HepG2 (cell line): ENCODE measurements around the gene WDR6. TPM values are rescaled to one million over a fixed set of nuclear protein-coding genes. Genes with fewer than 3 reads are reported as not detected.

Experiments used
- CBX2 ChIP-seq, 2 experiments: fragments of 200-600 bp in 1 of 2; sonication (generic); formaldehyde crosslinking in 1 of 2; IDR thresholded peaks; 2 replicates each; pipeline versions ENCODE4 v1.7.0 to v1.8.1; 2018 to 2022; ENCODE audit warnings: low read depth in 2 of 2, low read length in 1 of 2, mild to moderate bottlenecking in 1 of 2, missing genetic modification reagents in 1 of 2
- CC2D1A ChIP-seq: sonication (generic); formaldehyde crosslinking; IDR thresholded peaks from 2 replicates; pipeline ENCODE4 v1.8.1; 2023; ENCODE audit warnings: mild to moderate bottlenecking, missing genetic modification reagents
- ETV6 ChIP-seq: sonication (generic); formaldehyde crosslinking; conservative IDR thresholded peaks from 2 replicates; pipeline ENCODE4 v1.4.0; 2020; ENCODE audit warnings: missing genetic modification reagents
- HNRNPUL1 ChIP-seq: fragments of 200-400 bp; formaldehyde crosslinking; IDR thresholded peaks from 2 replicates; pipeline ENCODE4 v1.6.1; 2017; ENCODE audit warnings: low read depth, mild to moderate bottlenecking, low read length, moderate library complexity
- MEIS1 ChIP-seq: sonication (generic); formaldehyde crosslinking; IDR thresholded peaks from 2 replicates; pipeline ENCODE4 v1.9.0; 2021; ENCODE audit warnings: mild to moderate bottlenecking, missing genetic modification reagents, moderate library complexity, borderline replicate concordance
- NFATC3 ChIP-seq: sonication (generic); formaldehyde crosslinking; IDR thresholded peaks from 2 replicates; pipeline ENCODE4 v1.5.1; 2020; ENCODE audit warnings: mild to moderate bottlenecking, missing genetic modification reagents
- RBFOX2 ChIP-seq: fragments of 200-400 bp; formaldehyde crosslinking; IDR thresholded peaks from 2 replicates; pipeline ENCODE4 v1.6.1; 2017; ENCODE audit warnings: low read depth, mild to moderate bottlenecking, low read length
- SIX4 ChIP-seq: sonication (generic); formaldehyde crosslinking; IDR thresholded peaks from 2 replicates; pipeline ENCODE4 v1.4.0; 2020; ENCODE audit warnings: missing genetic modification reagents
- SP140L ChIP-seq: sonication (generic); formaldehyde crosslinking; IDR thresholded peaks from 2 replicates; pipeline ENCODE4 v1.4.0; 2020; ENCODE audit warnings: missing genetic modification reagents, borderline replicate concordance
- SPEN ChIP-seq: sonication (generic); formaldehyde crosslinking; IDR thresholded peaks from 2 replicates; pipeline ENCODE4 v1.5.1; 2020; ENCODE audit warnings: low read depth, mild to moderate bottlenecking, missing genetic modification reagents
- TAF15 ChIP-seq: fragments of 200-400 bp; formaldehyde crosslinking; IDR thresholded peaks from one replicate; pipeline ENCODE4 v1.6.1; 2018; ENCODE audit warnings: mild to moderate bottlenecking, low read depth, low read length; ENCODE audit not compliant: poor library complexity, severe bottlenecking
- YEATS4 ChIP-seq: sonication (generic); formaldehyde crosslinking; IDR thresholded peaks from 2 replicates; pipeline ENCODE4 v1.4.0; 2020; ENCODE audit warnings: missing genetic modification reagents, borderline replicate concordance
- ZNF264 ChIP-seq: sonication (generic); formaldehyde crosslinking; IDR thresholded peaks from 2 replicates; pipeline ENCODE4 v1.4.0; 2020; ENCODE audit warnings: missing genetic modification reagents
- ZNF33B ChIP-seq: sonication (generic); formaldehyde crosslinking; IDR thresholded peaks from 2 replicates; pipeline ENCODE4 v1.5.1; 2020; ENCODE audit warnings: mild to moderate bottlenecking, missing genetic modification reagents
- ZNF562 ChIP-seq: sonication (generic); formaldehyde crosslinking; IDR thresholded peaks from 2 replicates; pipeline ENCODE4 v1.8.0; 2022; ENCODE audit warnings: missing genetic modification reagents, borderline replicate concordance
- ZSCAN12 ChIP-seq: sonication (generic); formaldehyde crosslinking; IDR thresholded peaks from 2 replicates; pipeline ENCODE4 v1.9.0; 2021; ENCODE audit warnings: mild to moderate bottlenecking, missing genetic modification reagents
- polyA plus RNA-seq, 8 experiments: library from polyadenylated mRNA; depleted of rRNA in 3 of 8; stranded (reverse) in 7 of 8; unstranded in 1 of 8; fragments of >200 nt; fragmentation: Illumina TruSeq in 4 of 8; extraction: Trizol in 4 of 8; gene quantifications; 2 replicates each; pipeline versions ENCODE4 v1.2.1 to v1.2.3, GENCODE V29; 2011 to 2016; ENCODE audit warnings: low read depth in 4 of 8, missing spikeins in 1 of 8, mixed read lengths in 1 of 8; ENCODE audit not compliant: insufficient read depth in 1 of 8
- total RNA-seq, 5 experiments: library from RNA; depleted of rRNA; stranded (reverse); fragments of >200 nt; fragmentation: Illumina TruSeq; extraction: Trizol; gene quantifications; 2 replicates each; pipeline ENCODE4 v1.2.3, GENCODE V29; 2016; ENCODE audit warnings: low read depth in 1 of 5
- TF ChIP-seq, protein P1 (sequence below): sonication (generic); formaldehyde crosslinking; IDR thresholded peaks from 2 replicates; pipeline ENCODE4 v1.4.0; 2020; ENCODE audit warnings: missing genetic modification reagents, borderline replicate concordance
- TF ChIP-seq, protein P2 (sequence below): sonication (generic); formaldehyde crosslinking; IDR thresholded peaks from 2 replicates; pipeline ENCODE4 v1.5.0; 2020; ENCODE audit warnings: mild to moderate bottlenecking, missing genetic modification reagents
- TF ChIP-seq, protein P3 (sequence below): sonication (generic); formaldehyde crosslinking; IDR thresholded peaks from 2 replicates; pipeline ENCODE4 v1.5.1; 2020; ENCODE audit warnings: mild to moderate bottlenecking, missing genetic modification reagents

Gene WDR6
- total and polyA plus RNA-seq, 2 of the 13 experiments (the other 11 are each of a cell fraction or from before 2014, with no cell fraction given): 73.4 to 139 TPM

DNA sequence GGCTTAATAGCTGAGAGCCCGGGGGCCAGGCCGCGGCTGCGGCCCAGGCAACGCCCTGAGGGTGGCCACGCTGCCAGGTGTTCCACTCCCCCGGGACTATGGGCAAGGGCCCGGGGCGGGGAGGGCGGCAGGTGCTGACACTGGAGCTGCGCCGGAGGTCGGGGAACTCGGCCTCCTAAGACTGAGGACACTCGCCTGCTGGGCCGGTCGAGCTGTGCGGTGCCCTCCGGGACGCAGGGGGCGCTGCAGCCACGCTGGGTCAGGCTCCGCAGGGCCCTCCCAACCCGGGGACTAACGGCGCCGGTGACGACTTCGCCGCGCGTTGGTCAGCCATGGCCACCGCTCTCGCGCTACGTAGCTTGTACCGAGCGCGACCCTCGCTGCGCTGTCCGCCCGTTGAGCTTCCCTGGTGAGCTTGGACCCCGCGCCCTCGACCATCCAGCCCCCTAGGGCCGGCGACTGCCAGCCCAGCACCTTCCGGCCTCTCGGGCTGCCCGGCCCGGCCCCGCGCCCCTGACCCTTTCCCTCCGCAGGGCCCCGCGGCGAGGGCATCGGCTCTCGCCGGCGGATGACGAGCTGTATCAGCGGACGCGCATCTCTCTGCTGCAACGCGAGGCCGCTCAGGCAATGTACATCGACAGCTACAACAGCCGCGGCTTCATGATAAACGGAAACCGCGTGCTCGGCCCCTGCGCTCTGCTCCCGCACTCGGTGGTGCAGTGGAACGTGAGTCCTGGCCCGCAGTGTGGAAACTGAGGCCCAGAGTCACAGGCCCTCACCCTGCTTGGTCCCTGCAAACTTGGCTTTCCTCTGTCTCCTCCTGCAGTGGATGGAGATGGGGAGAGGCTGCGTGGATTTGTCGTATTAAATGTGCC lies 14.9 kb downstream of the WDR6 start, which contains the start of gene NDUFAF3 (continued):
- TF ChIP-seq ZNF264 (CRISPR knock-in tag): peak; percentile 83; the same call in 1 of the 2 replicates
- peak; percentile 24; the same call in 1 of the 2 replicates for TF ChIP-seq ZNF33B
- no peak; the same call in 1 of the 2 replicates for TF ChIP-seq HNRNPUL1
- peak; percentile 94 for TF ChIP-seq YEATS4 (CRISPR knock-in tag)
- TF ChIP-seq SP140L (CRISPR knock-in tag): no peak
- no peak for TF ChIP-seq TAF15
- peak; percentile 96 for TF ChIP-seq SPEN (CRISPR knock-in tag)
- TF ChIP-seq CBX2 (IDR thresholded peaks at IDR 0.05; ENCODE audit: low read depth, low read length): no peak
- no peak for TF ChIP-seq CBX2 (CRISPR knock-in tag; IDR thresholded peaks at IDR 0.05; ENCODE audit: low read depth)
- no peak for TF ChIP-seq ZNF562 (CRISPR knock-in tag)
- TF ChIP-seq SIX4 (CRISPR knock-in tag): no peak; the same call in 1 of the 2 replicates
- peak; percentile 88 for TF ChIP-seq RBFOX2
- no peak for TF ChIP-seq NFATC3 (CRISPR knock-in tag)
- TF ChIP-seq, protein P1, sequence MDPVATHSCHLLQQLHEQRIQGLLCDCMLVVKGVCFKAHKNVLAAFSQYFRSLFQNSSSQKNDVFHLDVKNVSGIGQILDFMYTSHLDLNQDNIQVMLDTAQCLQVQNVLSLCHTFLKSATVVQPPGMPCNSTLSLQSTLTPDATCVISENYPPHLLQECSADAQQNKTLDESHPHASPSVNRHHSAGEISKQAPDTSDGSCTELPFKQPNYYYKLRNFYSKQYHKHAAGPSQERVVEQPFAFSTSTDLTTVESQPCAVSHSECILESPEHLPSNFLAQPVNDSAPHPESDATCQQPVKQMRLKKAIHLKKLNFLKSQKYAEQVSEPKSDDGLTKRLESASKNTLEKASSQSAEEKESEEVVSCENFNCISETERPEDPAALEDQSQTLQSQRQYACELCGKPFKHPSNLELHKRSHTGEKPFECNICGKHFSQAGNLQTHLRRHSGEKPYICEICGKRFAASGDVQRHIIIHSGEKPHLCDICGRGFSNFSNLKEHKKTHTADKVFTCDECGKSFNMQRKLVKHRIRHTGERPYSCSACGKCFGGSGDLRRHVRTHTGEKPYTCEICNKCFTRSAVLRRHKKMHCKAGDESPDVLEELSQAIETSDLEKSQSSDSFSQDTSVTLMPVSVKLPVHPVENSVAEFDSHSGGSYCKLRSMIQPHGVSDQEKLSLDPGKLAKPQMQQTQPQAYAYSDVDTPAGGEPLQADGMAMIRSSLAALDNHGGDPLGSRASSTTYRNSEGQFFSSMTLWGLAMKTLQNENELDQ: no peak
- TF ChIP-seq, protein P2, sequence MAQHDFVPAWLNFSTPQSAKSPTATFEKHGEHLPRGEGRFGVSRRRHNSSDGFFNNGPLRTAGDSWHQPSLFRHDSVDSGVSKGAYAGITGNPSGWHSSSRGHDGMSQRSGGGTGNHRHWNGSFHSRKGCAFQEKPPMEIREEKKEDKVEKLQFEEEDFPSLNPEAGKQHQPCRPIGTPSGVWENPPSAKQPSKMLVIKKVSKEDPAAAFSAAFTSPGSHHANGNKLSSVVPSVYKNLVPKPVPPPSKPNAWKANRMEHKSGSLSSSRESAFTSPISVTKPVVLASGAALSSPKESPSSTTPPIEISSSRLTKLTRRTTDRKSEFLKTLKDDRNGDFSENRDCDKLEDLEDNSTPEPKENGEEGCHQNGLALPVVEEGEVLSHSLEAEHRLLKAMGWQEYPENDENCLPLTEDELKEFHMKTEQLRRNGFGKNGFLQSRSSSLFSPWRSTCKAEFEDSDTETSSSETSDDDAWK (CRISPR knock-in tag): no peak
- TF ChIP-seq ZSCAN12: 0 out of 2 replicates have a peak, but pooled peaks have one; percentile 21
- TF ChIP-seq MEIS1: no peak
- no peak for TF ChIP-seq CC2D1A
- TF ChIP-seq, protein P3, sequence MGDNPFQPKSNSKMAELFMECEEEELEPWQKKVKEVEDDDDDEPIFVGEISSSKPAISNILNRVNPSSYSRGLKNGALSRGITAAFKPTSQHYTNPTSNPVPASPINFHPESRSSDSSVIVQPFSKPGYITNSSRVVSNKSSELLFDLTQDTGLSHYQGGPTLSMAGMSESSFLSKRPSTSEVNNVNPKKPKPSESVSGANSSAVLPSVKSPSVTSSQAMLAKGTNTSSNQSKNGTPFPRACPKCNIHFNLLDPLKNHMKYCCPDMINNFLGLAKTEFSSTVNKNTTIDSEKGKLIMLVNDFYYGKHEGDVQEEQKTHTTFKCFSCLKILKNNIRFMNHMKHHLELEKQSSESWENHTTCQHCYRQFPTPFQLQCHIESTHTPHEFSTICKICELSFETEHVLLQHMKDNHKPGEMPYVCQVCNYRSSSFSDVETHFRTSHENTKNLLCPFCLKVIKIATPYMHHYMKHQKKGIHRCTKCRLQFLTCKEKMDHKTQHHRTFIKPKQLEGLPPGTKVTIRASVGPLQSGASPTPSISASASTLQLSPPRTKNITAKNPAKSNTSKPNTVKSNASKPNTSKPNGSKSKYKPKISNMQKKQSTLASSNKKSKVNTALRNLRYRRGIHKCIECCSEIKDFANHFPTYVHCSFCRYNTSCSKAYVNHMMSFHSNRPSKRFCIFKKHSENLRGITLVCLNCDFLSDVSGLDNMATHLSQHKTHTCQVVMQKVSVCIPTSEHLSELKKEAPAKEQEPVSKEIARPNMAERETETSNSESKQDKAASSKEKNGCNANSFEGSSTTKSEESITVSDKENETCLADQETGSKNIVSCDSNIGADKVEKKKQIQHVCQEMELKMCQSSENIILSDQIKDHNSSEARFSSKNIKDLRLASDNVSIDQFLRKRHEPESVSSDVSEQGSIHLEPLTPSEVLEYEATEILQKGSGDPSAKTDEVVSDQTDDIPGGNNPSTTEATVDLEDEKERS: no peak; the same call in 1 of the 2 replicates
- no peak for TF ChIP-seq ETV6 (CRISPR knock-in tag)
